GM18951 (cell line): ENCODE measurements around the gene SLC2A13.
"Not testable (repeated sequence)": the region's sequence is repeated elsewhere in the genome, so short reads cannot be mapped to it uniquely, and the experiment has no call there.

Experiments used
- POLR2A ChIP-seq: IDR thresholded peaks from 4 replicates; pipeline ENCODE4 v1.6.1; 2011; ENCODE audit warnings: mild to moderate bottlenecking; ENCODE audit not compliant: insufficient read length, insufficient read depth; ENCODE audit errors: extremely low read depth
- in situ Hi-C: fragments of 300-500 bp; cut with MboI; formaldehyde crosslinking; loops from one replicate; pipeline ENCODE4 v1.12.0; 2022; ENCODE audit warnings: low sequenced_read_pairs, mixed read lengths, inconsistent platforms; ENCODE audit not compliant: unreplicated experiment

Gene SLC2A13

DNA sequence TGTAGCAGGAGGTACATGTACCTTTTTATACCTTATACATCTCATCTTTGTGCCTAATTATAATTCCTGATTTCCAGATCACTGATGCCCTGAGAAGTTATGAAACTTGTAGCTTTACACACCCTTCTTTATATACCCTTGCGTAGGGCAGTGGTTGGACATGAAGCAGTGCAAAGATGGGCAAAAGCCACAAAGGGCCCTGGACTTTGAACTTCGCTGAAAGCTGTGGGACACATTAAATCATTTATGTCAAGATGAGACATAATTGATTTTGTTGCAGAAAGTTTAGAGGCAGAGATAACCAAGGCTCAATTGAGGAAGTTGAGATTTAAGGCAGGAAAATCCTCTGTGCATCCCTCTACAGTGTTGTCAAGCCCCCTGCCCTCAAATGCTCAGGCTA, 170.0 kb downstream of the SLC2A13 start:
- in situ Hi-C loops: no loop called here

DNA sequence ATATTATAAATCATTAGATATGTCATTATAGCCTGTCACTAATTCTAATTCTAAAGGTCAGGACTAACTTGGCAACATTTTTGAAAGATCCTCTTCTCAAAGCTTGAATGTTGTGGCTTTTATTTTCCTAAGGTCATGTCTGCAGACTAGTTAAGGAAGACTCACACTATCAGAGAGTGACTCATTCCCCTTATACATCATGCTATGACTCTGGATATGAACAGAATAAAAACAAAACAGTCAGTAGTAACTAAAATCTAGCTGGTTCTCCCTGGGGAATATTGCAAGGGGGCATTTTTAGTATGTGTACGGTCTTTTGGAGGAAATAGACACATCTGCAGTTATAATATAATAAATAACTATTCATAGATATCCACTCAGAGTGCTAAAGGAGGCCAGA, 170.6 kb downstream of the SLC2A13 start:
- in situ Hi-C loops: no loop called here
- no peak for TF ChIP-seq POLR2A

More for the DNA sequence above, 170.0 kb downstream of the SLC2A13 start:
- no peak for TF ChIP-seq POLR2A

GRCh38 chr12:39931857-39932256, 174.0 kb downstream of the SLC2A13 start:
- TF ChIP-seq POLR2A: no peak
- in situ Hi-C loops: no loop called here

DNA sequence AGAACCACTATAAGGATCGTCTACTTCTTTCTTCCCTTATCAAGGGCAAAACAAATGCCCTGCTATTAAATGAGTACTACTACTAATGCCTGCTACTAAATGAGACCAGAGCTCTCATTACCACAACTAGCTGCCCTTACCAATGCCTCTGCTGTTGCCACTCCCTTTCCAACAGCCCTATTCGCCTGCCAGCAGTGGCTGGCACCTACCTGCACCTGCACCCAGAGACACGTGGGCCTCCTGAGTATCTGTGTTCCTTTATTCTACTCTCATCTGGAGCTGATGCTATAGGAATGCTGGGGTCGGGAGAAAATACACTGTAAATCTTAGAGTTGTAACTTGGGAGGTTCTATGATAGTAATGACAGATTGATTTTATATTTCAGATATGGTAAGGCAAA, 174.7 kb downstream of the SLC2A13 start:
- in situ Hi-C loops: no loop called here
- no peak for TF ChIP-seq POLR2A

GRCh38 chr12:39930101-39930500, 175.8 kb downstream of the SLC2A13 start:
- in situ Hi-C loops: no loop called here
- no peak for TF ChIP-seq POLR2A

DNA sequence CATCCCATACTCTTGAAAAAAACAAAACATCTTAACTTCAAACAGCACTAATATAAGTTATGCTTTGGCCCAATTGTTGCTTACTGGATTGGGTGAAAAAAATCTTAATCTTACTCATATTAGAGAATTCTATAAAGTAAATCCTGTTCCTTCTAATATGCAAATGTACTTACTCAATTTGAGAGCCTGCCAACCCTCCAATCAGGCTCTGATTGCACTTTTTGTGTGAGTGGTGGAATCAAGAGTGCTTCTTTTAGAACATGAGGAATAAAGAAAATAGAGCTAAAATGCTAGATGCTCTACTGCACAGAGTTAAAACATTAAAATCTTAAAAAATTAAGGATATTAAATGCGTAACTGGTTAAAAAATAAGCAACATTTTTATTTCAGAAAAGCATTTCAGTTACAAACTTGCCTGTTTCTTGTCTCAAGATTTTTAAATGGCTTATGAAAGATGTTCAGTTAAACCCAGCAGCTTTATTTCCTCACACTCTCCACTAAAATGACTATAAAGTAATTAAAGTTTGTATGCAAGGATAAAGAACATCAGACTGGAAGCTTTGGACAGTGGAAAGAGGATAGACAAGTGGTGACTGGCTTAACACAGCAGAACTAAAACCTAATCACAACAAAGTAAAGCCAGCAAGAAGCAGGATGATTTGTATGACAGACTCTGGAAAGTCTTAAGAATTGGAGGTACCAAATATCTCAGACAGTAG, 177.5 kb downstream of the SLC2A13 start:
- in situ Hi-C loops: no loop called here
- TF ChIP-seq POLR2A: no peak

DNA sequence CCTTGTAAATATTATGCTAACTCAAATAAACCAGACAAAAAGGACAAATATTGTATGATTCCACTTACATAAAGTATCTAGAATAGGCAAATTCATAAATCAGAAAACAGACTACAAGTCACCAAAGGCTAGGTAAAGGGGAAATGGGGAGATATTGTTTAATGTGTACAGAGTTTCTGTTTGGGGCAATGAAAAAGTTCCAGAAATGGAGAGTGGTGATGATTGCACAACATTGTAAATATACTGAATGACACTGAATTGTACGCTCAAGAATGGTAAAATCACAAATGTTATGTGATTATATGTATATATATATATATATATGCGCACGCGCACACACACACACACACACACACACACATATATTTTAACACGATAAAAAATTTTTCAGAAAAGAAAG, 182.5 kb downstream of the SLC2A13 start:
- no peak for TF ChIP-seq POLR2A
- in situ Hi-C loops: no loop called here

DNA sequence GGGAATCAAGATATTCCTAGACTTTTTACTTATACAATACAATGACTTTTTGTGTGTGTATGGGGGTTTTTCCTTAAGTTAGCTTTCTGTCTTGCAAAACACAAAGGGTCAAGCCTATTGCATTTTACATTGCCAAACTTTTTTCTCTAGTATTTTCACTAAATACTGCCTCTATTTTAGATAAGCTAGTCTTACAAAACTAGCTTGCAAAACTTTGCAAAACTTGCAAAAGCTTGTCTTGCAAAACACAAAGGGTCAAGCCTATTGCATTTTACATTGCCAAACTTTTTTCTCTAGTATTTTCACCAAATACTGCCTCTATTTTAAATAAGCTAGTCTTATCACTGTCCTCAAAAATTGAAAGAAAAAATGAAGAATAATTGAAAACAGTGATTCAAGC, 183.3 kb downstream of the SLC2A13 start:
- in situ Hi-C loops: not testable (repeated sequence)

- TF ChIP-seq POLR2A: no peak
- in situ Hi-C loops: no loop called here
Observed at GRCh38 chr12:39920647-39921046, 185.2 kb downstream of the SLC2A13 start.

GRCh38 chr12:39920222-39920621, 185.7 kb downstream of the SLC2A13 start:
- TF ChIP-seq POLR2A: no peak
- in situ Hi-C loops: no loop called here

- in situ Hi-C loops: no loop called here
- TF ChIP-seq POLR2A: no peak
Observed at GRCh38 chr12:39919790-39920189, 186.1 kb downstream of the SLC2A13 start.

DNA sequence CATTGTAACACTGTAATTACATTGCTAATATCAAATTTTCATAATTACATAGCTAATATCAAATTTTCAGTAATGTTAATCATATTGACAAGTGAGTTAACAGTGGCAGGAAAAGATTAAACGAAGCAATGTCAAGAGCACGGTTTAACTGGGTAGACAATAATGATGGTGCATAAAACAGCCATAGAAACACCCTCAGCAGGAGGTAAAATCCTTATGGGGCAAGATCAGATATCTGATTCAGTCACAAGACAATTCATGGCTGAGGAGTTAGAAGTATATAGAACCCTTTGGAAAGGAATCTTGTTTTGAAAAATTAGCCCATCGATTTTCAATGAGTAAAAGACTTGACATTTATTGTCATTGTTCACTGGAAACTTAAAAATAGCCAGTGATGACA, 190.6 kb downstream of the SLC2A13 start:
- TF ChIP-seq POLR2A: no peak
- in situ Hi-C loops: no loop called here

DNA sequence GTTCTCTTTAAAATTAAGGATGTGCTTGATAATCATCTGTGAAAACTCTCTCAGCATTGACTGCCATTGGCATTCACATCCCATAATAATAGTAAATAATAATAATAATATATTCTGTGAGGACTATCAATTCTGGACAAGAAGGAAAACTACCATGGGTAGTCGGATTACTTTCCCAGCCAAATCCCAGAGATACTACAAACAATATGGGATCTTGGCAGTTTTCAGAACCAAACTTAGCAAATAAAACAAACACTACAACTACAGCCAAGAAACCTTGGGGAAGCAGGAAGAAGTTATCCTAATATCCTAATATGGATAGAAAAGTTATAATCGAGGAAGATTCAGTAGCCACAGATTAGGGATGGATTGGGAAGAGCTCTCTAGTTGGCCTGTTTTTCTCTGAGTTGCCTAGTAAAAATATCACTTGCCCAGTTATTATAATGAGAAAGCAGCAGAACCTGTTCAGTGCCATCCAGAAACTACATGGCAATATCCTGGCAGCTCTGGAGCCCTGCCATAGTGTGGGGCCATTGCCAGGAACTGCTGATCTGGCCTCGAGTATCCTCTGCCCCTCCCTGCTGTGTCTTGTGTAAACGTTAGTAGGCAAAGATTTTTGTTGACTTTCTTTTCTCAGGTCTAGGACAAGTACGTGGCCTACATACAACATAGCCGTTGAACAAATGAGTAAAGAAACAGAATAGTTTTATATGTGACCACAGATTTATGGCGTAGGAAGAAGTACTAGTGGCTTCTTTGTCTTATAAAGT, 193.5 kb downstream of the SLC2A13 start:
- in situ Hi-C loops: no loop called here
- no peak for TF ChIP-seq POLR2A

DNA sequence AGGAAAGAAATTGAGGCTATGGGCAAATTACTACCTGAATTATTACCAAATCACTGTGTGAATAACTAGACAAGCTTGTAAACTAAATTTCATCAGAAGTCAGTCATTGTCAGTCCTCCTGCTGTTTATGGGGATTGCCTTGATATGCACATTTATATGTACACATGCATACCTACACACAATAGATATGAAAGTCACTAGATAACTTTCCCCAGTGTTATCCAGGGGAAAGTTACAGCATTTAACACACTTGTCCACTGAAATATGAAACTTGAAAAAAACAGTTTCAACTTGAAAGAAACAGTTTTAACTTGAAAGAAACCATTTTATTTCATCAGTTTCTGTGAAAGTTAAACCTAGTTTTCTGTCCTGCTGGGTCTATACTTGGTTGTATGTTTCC, 199.6 kb downstream of the SLC2A13 start:
- in situ Hi-C loops: no loop called here

GRCh38 chr12:39905152-39905551, 200.7 kb downstream of the SLC2A13 start:
- TF ChIP-seq POLR2A: no peak
- in situ Hi-C loops: no loop called here

More for the DNA sequence above, 199.6 kb downstream of the SLC2A13 start:
- no peak for TF ChIP-seq POLR2A

DNA sequence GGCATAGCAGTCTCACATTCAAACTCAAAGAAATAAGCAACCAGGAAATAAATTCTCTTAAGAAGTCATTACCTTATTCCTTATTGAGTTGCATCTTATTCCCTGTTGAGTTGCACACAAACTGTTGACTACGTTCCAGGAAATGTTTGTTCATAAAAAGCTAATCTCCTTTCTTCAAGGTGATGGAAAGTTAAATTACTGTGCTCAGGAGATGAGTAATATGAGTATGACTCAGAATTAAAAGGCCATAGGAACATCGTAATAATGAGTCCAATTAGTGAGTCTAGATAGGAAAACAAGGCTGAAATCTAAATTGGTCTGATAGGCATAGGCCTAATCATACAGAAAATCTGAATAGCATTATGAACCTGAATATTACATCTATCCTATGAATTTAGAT, 203.1 kb downstream of the SLC2A13 start:
- in situ Hi-C loops: no loop called here
- no peak for TF ChIP-seq POLR2A
